ENCODE measurements around the gene DSC2. TPM values are rescaled to one million over a fixed set of nuclear protein-coding genes. Genes with fewer than 3 reads are reported as not detected.
"Not testable (repeated sequence)": the region's sequence is repeated elsewhere in the genome, so short reads cannot be mapped to it uniquely, and the experiment has no call there.

The DSC2 gene
- total RNA-seq, 4 donors from 2014 or later: 20.0 to 35.7 (median 26.8) TPM

DNA sequence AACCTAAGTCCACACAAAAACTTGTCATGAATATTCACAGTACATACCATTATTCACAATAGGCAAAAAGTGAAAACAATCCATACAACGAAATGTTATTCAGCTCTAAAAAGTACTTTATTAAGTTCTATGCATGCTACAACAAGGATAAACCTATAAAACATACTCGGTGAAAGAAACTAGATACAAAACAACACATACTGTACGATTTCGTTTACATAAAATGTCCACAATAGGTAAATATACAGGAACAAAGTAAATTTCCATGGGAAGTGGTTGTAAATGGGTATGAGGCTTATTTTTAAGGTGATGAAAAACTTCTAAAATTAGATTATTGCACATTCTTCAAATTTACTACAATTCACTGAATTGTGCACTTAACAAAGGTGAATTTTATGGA lies 67.7 kb downstream of the DSC2 start:
- intact Hi-C loops (cut with DNase I; ENCODE audit: low total_unique reads): no loop called here
- TF ChIP-seq, protein P1, sequence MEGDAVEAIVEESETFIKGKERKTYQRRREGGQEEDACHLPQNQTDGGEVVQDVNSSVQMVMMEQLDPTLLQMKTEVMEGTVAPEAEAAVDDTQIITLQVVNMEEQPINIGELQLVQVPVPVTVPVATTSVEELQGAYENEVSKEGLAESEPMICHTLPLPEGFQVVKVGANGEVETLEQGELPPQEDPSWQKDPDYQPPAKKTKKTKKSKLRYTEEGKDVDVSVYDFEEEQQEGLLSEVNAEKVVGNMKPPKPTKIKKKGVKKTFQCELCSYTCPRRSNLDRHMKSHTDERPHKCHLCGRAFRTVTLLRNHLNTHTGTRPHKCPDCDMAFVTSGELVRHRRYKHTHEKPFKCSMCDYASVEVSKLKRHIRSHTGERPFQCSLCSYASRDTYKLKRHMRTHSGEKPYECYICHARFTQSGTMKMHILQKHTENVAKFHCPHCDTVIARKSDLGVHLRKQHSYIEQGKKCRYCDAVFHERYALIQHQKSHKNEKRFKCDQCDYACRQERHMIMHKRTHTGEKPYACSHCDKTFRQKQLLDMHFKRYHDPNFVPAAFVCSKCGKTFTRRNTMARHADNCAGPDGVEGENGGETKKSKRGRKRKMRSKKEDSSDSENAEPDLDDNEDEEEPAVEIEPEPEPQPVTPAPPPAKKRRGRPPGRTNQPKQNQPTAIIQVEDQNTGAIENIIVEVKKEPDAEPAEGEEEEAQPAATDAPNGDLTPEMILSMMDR (IDR thresholded peaks at IDR 0.05): no peak
- TF ChIP-seq POLR2A (IDR thresholded peaks at IDR 0.05): no peak

DNA sequence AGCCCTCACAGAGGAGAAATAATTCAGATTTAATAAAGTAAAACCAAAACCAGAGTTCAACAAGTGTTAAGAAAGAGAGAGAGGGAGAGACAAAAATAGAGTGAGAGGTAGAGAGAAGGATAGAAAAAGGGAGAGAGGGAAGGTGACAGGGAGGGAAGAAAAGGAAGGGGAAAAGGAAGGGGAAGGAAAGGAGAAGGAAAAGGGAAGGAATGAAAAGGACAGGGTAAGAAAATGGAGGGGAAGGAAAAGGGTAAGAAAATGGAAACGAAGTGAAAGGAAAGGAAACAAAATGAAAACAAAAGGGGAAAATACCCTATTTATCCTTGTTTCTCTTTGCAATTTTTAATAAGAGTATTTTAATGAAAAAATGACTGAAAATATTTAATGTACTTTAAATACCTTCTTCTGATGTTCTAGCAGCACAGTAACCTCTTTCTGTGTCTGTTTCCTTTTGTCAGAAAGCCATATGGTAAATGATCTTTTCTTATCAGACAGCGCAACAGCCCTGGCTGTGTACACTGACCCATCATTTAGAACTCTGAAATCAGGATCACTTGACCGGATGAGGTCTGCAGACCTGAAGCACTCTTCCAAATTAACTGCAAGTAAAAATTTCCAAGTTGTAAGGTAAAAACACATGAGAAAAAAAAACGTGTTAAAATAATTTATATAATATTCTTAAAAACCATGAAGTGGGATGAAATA lies 71.5 kb downstream of the DSC2 start:
- no peak overlapping the region for H3K4me3 ChIP-seq (ENCODE audit: low read depth, poor library complexity, severe bottlenecking)
- TF ChIP-seq POLR2A (IDR thresholded peaks at IDR 0.05): no peak
- TF ChIP-seq, protein P1 (IDR thresholded peaks at IDR 0.05): no peak
- intact Hi-C loops (cut with DNase I; ENCODE audit: low total_unique reads): no loop called here
- 73 to 76% methylated on average over 4 of the region's 4 CpGs for WGBS, 2 donors
- no peak for DNase-seq (ENCODE audit: low spot score in 2 of 2)

More for the DNA sequence above, 67.7 kb downstream of the DSC2 start:
- no peak for DNase-seq (ENCODE audit: low spot score in 2 of 2)
- no peak overlapping the region for H3K4me3 ChIP-seq (ENCODE audit: low read depth, poor library complexity, severe bottlenecking)
- 59 to 64% methylated on average over 4 of the region's 4 CpGs for WGBS, 2 donors

DNA sequence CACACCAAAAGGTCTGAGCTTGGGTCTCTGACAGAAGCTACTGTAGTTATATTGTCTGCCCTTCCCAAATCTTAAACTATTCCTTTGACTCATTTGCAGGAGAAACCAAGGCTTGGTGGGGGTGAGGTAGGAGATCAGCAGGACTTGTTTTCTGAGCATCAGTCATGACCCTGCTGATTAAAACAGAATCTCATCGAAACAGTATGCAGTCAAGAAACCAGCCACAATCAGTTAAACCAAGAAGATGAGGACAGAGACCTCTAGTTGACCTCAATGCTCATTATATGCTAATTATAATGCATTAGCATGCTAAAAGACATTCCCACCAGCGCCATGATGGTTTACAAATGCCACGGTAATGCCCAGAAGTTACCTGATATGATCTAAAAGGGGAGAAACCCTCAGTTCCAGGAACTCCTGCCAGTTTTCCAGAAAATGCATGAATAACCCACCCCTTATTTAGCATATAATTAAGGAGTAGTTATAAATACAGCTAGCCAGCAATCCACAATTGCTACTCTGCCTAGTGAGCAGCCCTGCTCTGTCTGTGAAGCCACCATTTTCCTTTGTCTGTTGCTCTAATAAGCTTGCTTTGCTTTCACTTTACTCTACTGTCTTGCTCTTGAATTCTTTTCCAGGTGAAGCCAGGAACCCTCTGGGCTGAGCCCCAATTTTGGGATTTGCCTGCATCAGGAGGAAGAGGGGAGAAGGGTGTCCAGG lies 86.3 kb downstream of the DSC2 start:
- DNase-seq (ENCODE audit: low spot score in 2 of 2): no peak
- intact Hi-C loops (cut with DNase I; ENCODE audit: low total_unique reads): no loop called here
- TF ChIP-seq POLR2A (IDR thresholded peaks at IDR 0.05): no peak
- TF ChIP-seq, protein P1 (IDR thresholded peaks at IDR 0.05): no peak
- WGBS, 2 donors: 80 to 87% methylated on average over 3 of the region's 3 CpGs
- H3K4me3 ChIP-seq (ENCODE audit: low read depth, poor library complexity, severe bottlenecking): no peak overlapping the region

DNA sequence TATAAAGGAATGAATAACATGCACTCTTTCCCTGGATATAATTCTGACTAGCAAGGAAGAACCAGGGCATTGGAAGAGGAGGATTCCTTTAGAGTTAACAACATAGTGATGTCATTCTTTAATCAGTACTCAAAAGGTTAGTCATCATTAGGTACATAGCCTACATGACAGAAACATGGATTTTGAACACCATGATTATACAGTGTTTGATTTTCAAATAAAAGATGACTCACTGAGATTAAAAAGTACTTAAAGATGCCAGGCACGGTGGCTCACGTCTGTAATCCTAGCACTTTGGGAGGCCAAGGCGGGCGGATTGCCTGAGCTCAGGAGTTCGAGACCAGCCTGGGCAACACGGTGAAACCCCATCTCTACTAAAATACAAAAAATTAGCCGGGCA lies 90.8 kb downstream of the DSC2 start:
- DNase-seq (ENCODE audit: low spot score in 2 of 2); H3K4me3 ChIP-seq (ENCODE audit: low read depth, poor library complexity, severe bottlenecking); intact Hi-C loops (cut with DNase I; ENCODE audit: low total_unique reads): not testable (repeated sequence)
- WGBS, 2 donors: 68 to 84% methylated on average over 7 of the region's 7 CpGs

DNA sequence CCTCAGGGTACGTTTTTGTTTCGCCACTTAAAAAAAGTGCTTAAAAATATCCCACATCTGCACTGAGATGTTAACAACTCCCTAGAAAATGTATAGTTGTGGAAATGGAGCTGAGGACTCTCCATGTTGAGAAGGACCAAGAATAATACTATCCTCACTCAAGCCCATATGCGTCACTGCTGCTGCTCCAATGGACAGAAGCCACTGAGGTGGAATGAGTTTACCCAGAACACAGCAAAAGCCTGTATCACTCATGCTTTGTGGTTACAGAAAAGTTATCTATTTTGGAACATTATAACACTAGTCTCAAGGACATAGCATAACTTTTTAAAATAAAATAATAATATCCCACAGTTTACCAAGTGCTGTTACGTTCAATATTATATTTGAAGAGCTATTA lies 91.6 kb downstream of the DSC2 start:
- TF ChIP-seq POLR2A (IDR thresholded peaks at IDR 0.05): no peak
- TF ChIP-seq, protein P1 (IDR thresholded peaks at IDR 0.05): no peak
- no peak for DNase-seq (ENCODE audit: low spot score in 2 of 2)
- no peak overlapping the region for H3K4me3 ChIP-seq (ENCODE audit: low read depth, poor library complexity, severe bottlenecking)
- 86 to 92% methylated on average over 4 of the region's 4 CpGs for WGBS, 2 donors
- intact Hi-C loops (cut with DNase I; ENCODE audit: low total_unique reads): no loop called here

Other genes starting within 250 kb of the DSC2 start
- gene DSC3, start 59.7 kb downstream of the DSC2 start, total RNA-seq: 1,000 to 10,000 TPM in 1 of 4 donors, 100 to 1,000 TPM in 3; 661 to 1,000 (median 831) TPM
- gene DSC1, start 60.4 kb upstream of the DSC2 start, total RNA-seq: 1,000 to 10,000 TPM in 1 of 4 donors, 100 to 1,000 TPM in 3; 519 to 1,039 (median 786) TPM
- gene DSG1, start 215.7 kb upstream of the DSC2 start, total RNA-seq: 1,000 to 10,000 TPM; 1,512 to 1,963 (median 1,775) TPM